ENCODE measurements around the gene AP1B1. TPM values are rescaled to one million over a fixed set of nuclear protein-coding genes. Genes with fewer than 3 reads are reported as not detected.

AP1B1 gene
- total and polyA plus RNA-seq, 2 of the 13 experiments (the other 11 are each of a cell fraction or from before 2014, with no cell fraction given), result 26.6 to 29.7 TPM

GRCh38 chr22:29351042-29351441 lies 37.3 kb downstream of the AP1B1 start:
- FAIRE-seq (no peak), ATAC-seq (no peak), DNase-seq (ENCODE audit: low spot score) (no peak)
- no peak overlapping the region for H3K4me3 ChIP-seq (replicated peaks in 1 of 3; ENCODE audit: insufficient read depth in 1 of 3, low read depth in 2 of 3, low read length in 3 of 3)
- H3K27ac ChIP-seq (ENCODE audit: extremely low read length, insufficient read depth, low read length), result no peak overlapping the region
- H3K79me2 ChIP-seq (ENCODE audit: insufficient read depth, low read length), result no peaks in the 10 kb centered on the region
- H3K4me1 ChIP-seq (ENCODE audit: insufficient read depth, low read length), result no peaks in the 10 kb centered on the region; the same call in 1 of the 2 replicates
- no peak for TF ChIP-seq ATF2 (CRISPR knock-in tag; IDR thresholded peaks at IDR 0.05)
- TF ChIP-seq MLLT10 (CRISPR knock-in tag; IDR thresholded peaks at IDR 0.05), result no peak
- TF ChIP-seq ZNF33B (CRISPR knock-in tag; IDR thresholded peaks at IDR 0.05), result no peak
- TF ChIP-seq ZNF280B (CRISPR knock-in tag; IDR thresholded peaks at IDR 0.05; ENCODE audit: borderline replicate concordance), result no peak
- intact Hi-C loops (cut with micrococcal nuclease; ENCODE audit: unreplicated experiment), result no loop called here
- ChIA-PET CTCF (ENCODE audit: low intra/inter-chr PET ratio, low total read pairs) (no interaction called here), POLR2A (no interaction called here)
- in situ Hi-C loops (cut with HindIII; ENCODE audit: extremely low pct_ligation_motif_present, low pct_unique_long_range_greater_than_20kb), result no loop called here
- no peak overlapping the region for H3K9ac ChIP-seq (ENCODE audit: insufficient read depth, low read depth, low read length)
- no peaks in the 10 kb centered on the region for H3K9me3 ChIP-seq (ENCODE audit: low read length)
- no peaks in the 10 kb centered on the region for H3K27me3 ChIP-seq (ENCODE audit: control insufficient read depth in 1 of 2, insufficient read depth in 2 of 2, low read length in 2 of 2)
- BruUV-seq (replicated peaks), result no TSS peak
- H2AFZ ChIP-seq (ENCODE audit: low read length), result no peak overlapping the region
- WGBS (ENCODE audit: low lambda C conversion rate), result 97% methylated on average over 6 of the region's 6 CpGs
- no peaks in the 10 kb centered on the region for H4K20me1 ChIP-seq (ENCODE audit: insufficient read depth, low read length)
- H3K36me3 ChIP-seq (replicated peaks in 1 of 2; ENCODE audit: control insufficient read depth in 1 of 2, insufficient read depth in 2 of 2, low read length in 2 of 2), result peaks cover 21 to 76% of the 10 kb centered on the region in 2 experiments
- H3K4me2 ChIP-seq (ENCODE audit: low read depth, low read length), result no peak overlapping the region

- peaks cover 9% of the 10 kb centered on the region for H3K4me1 ChIP-seq (ENCODE audit: insufficient read depth, low read length)
- peaks cover 17 to 65% of the 10 kb centered on the region in 2 experiments for H3K36me3 ChIP-seq (replicated peaks in 1 of 2; ENCODE audit: control insufficient read depth in 1 of 2, insufficient read depth in 2 of 2, low read length in 2 of 2)
- H3K4me2 ChIP-seq (ENCODE audit: low read depth, low read length), result no peak overlapping the region
- ChIA-PET CTCF (ENCODE audit: low intra/inter-chr PET ratio, low total read pairs) (no interaction called here), POLR2A (no interaction called here)
- no peak overlapping the region for H3K4me3 ChIP-seq (replicated peaks in 1 of 3; ENCODE audit: insufficient read depth in 1 of 3, low read depth in 2 of 3, low read length in 3 of 3)
- BruUV-seq (replicated peaks), result no TSS peak
- no peaks in the 10 kb centered on the region for H3K79me2 ChIP-seq (ENCODE audit: insufficient read depth, low read length)
- H3K27ac ChIP-seq (ENCODE audit: extremely low read length, insufficient read depth, low read length), result no peak overlapping the region
- 96% methylated on average over 18 of the region's 18 CpGs for WGBS (ENCODE audit: low lambda C conversion rate)
- H3K27me3 ChIP-seq (ENCODE audit: control insufficient read depth in 1 of 2, insufficient read depth in 2 of 2, low read length in 2 of 2), result no peaks in the 10 kb centered on the region
- no peaks in the 10 kb centered on the region for H4K20me1 ChIP-seq (ENCODE audit: insufficient read depth, low read length)
- in situ Hi-C loops (cut with HindIII; ENCODE audit: extremely low pct_ligation_motif_present, low pct_unique_long_range_greater_than_20kb) (no loop called here), intact Hi-C loops (cut with micrococcal nuclease; ENCODE audit: unreplicated experiment) (no loop called here)
- no peak overlapping the region for H3K9ac ChIP-seq (ENCODE audit: insufficient read depth, low read depth, low read length)
- ATAC-seq (no peak), FAIRE-seq (no peak), DNase-seq (ENCODE audit: low spot score) (no peak)
- H3K9me3 ChIP-seq (ENCODE audit: low read length), result no peaks in the 10 kb centered on the region
- no peak overlapping the region for H2AFZ ChIP-seq (ENCODE audit: low read length)
- TF ChIP-seq HOXD1 (CRISPR knock-in tag; IDR thresholded peaks at IDR 0.05) (no peak), DZIP1 (CRISPR knock-in tag; IDR thresholded peaks at IDR 0.05) (no peak), ZFP91 (CRISPR knock-in tag; IDR thresholded peaks at IDR 0.05; ENCODE audit: borderline replicate concordance) (no peak), PLRG1 (conservative IDR thresholded peaks at IDR 0.05) (no peak), RBAK (CRISPR knock-in tag; IDR thresholded peaks at IDR 0.05) (no peak), SCMH1 (CRISPR knock-in tag; IDR thresholded peaks at IDR 0.05; ENCODE audit: borderline replicate concordance) (no peak), RARA (CRISPR knock-in tag; IDR thresholded peaks at IDR 0.05) (no peak), JUN (CRISPR knock-in tag; IDR thresholded peaks at IDR 0.05) (no peak), ZNF891 (CRISPR knock-in tag; IDR thresholded peaks at IDR 0.05) (no peak)
These were observed 39.4 kb downstream of the AP1B1 start for GRCh38 chr22:29348956-29349355.

Measured in HepG2 (cell line).